Activated naive CD4-positive, alpha-beta T cell treated with anti-CD3 and anti-CD28 coated beads, Interleukin-2, amount 50 U/mL, for 72 hours (primary cell): ENCODE measurements around the gene APBB1IP. TPM values are rescaled to one million over a fixed set of nuclear protein-coding genes. Genes with fewer than 3 reads are reported as not detected.
"Not testable (repeated sequence)": the region's sequence is repeated elsewhere in the genome, so short reads cannot be mapped to it uniquely, and the experiment has no call there.

Source experiments
- ATAC-seq, 2 donors: fragments of 150-1000 bp; cut with Tn5 transposase; 2 replicates each; pipeline ENCODE4 v1.10.0; 2021; ENCODE audit warnings: mild to moderate bottlenecking in 2 of 2, moderate library complexity in 2 of 2
- DNase-seq, 2 donors: peaks; one replicate each; pipeline ENCODE4 v3.0.0; 2021 to 2022; ENCODE audit warnings: low spot score in 2 of 2
- H3K27ac Mint-ChIP-seq, 2 donors: one replicate each; pipeline ENCODE4 v1.8.0; 2022; ENCODE audit warnings: mild to moderate bottlenecking in 2 of 2, mixed read lengths in 2 of 2
- H3K36me3 Mint-ChIP-seq, 2 donors: one replicate each; pipeline ENCODE4 v1.8.0; 2022; ENCODE audit warnings: mixed read lengths in 2 of 2
- H3K9me3 Mint-ChIP-seq, 2 donors: one replicate each; pipeline ENCODE4 v1.8.0; 2022; ENCODE audit warnings: mixed read lengths in 2 of 2
- total RNA-seq, 2 donors: library from RNA; stranded (reverse); gene quantifications; one replicate each; pipeline ENCODE4 v1.2.3, GENCODE V29; 2022

The APBB1IP gene
- total RNA-seq, result 10 to 100 TPM; 31.1 to 43.1 TPM

GRCh38 chr10:26437637-26438461 lies at the start of gene APBB1IP:
TSS of gene APBB1IP (plus strand) at chr10:26438341. CDS start at chr10:26492327, 53,986 bp downstream.
- peak; percentile 57 to 61 for ATAC-seq
- Mint-ChIP-seq H3K27ac (peak within 1 kb of the TSS; percentile 90 to 93), H3K36me3 (peaks cover 7 to 31% of the 10 kb centered on the region in 2 donors), H3K9me3 (peaks cover 11 to 13% of the 10 kb centered on the region in 2 donors)
- DNase-seq, result peak; percentile 51 to 65

- ATAC-seq (no peak), DNase-seq (no peak)
- H3K27ac Mint-ChIP-seq, result no peak overlapping the region
- H3K36me3 Mint-ChIP-seq, result no peaks in the 10 kb centered on the region
- H3K9me3 Mint-ChIP-seq, result peaks cover 0 to 5% of the 10 kb centered on the region in 2 donors
Measured at GRCh38 chr10:26389533-26389932, 48.6 kb upstream of the APBB1IP start.

- DNase-seq (no peak), ATAC-seq (peak in 1 of 2 donors; percentile 16)
- peaks cover 0 to 5% of the 10 kb centered on the region in 2 donors for H3K9me3 Mint-ChIP-seq
- no peaks in the 10 kb centered on the region for H3K36me3 Mint-ChIP-seq
- no peak overlapping the region for H3K27ac Mint-ChIP-seq
Measured at GRCh38 chr10:26391701-26392695, 46.1 kb upstream of the APBB1IP start.

GRCh38 chr10:26398353-26398752 lies 39.8 kb upstream of the APBB1IP start:
- DNase-seq, ATAC-seq, H3K36me3 Mint-ChIP-seq, H3K9me3 Mint-ChIP-seq, H3K27ac Mint-ChIP-seq: not testable (repeated sequence)

- H3K36me3 Mint-ChIP-seq, result no peaks in the 10 kb centered on the region
- H3K27ac Mint-ChIP-seq, result peak overlapping the region in 1 of 2 donors; percentile 81
- peak; percentile 53 to 69 for ATAC-seq
- peaks cover 0 to 4% of the 10 kb centered on the region in 2 donors for H3K9me3 Mint-ChIP-seq
- no peak for DNase-seq
Measured at GRCh38 chr10:26407406-26407969, 30.7 kb upstream of the APBB1IP start.

GRCh38 chr10:26408858-26409494 lies 29.2 kb upstream of the APBB1IP start:
- no peak for DNase-seq
- H3K27ac Mint-ChIP-seq, result no peak overlapping the region
- no peaks in the 10 kb centered on the region for H3K36me3 Mint-ChIP-seq
- no peak for ATAC-seq
- H3K9me3 Mint-ChIP-seq, result peaks cover 0 to 4% of the 10 kb centered on the region in 2 donors

GRCh38 chr10:26410356-26410755 lies 27.8 kb upstream of the APBB1IP start:
- Mint-ChIP-seq H3K36me3 (no peaks in the 10 kb centered on the region), H3K27ac (no peak overlapping the region), H3K9me3 (peaks cover 0 to 4% of the 10 kb centered on the region in 2 donors)
- ATAC-seq (no peak), DNase-seq (no peak)

- Mint-ChIP-seq H3K9me3 (peaks cover 0 to 4% of the 10 kb centered on the region in 2 donors), H3K36me3 (no peaks in the 10 kb centered on the region), H3K27ac (no peak overlapping the region)
- ATAC-seq (no peak), DNase-seq (no peak)
Measured at GRCh38 chr10:26412932-26413331, 25.2 kb upstream of the APBB1IP start.

- peaks cover 0 to 2% of the 10 kb centered on the region in 2 donors for H3K9me3 Mint-ChIP-seq
- H3K27ac Mint-ChIP-seq, result no peak overlapping the region
- no peaks in the 10 kb centered on the region for H3K36me3 Mint-ChIP-seq
- ATAC-seq, result no peak
- DNase-seq, result no peak
Measured at GRCh38 chr10:26413375-26413774, 24.8 kb upstream of the APBB1IP start.

GRCh38 chr10:26417136-26417535 lies 21.0 kb upstream of the APBB1IP start:
- no peaks in the 10 kb centered on the region for H3K9me3 Mint-ChIP-seq
- no peak for ATAC-seq
- no peak overlapping the region for H3K27ac Mint-ChIP-seq
- no peak for DNase-seq
- H3K36me3 Mint-ChIP-seq, result no peaks in the 10 kb centered on the region

- Mint-ChIP-seq H3K27ac (no peak overlapping the region), H3K9me3 (no peaks in the 10 kb centered on the region)
- no peak for ATAC-seq
Measured at GRCh38 chr10:26422977-26423376, 15.2 kb upstream of the APBB1IP start.

GRCh38 chr10:26423722-26424121 lies 14.4 kb upstream of the APBB1IP start:
- DNase-seq (no peak), ATAC-seq (no peak)
- H3K27ac Mint-ChIP-seq, result no peak overlapping the region
- no peaks in the 10 kb centered on the region for H3K36me3 Mint-ChIP-seq
- peaks cover 0 to 3% of the 10 kb centered on the region in 2 donors for H3K9me3 Mint-ChIP-seq

More at GRCh38 chr10:26422977-26423376, 15.2 kb upstream of the APBB1IP start:
- no peaks in the 10 kb centered on the region for H3K36me3 Mint-ChIP-seq
- no peak for DNase-seq

- Mint-ChIP-seq H3K27ac (peak overlapping the region in 1 of 2 donors; percentile 93), H3K9me3 (peaks cover 3 to 9% of the 10 kb centered on the region in 2 donors), H3K36me3 (no peaks in the 10 kb centered on the region)
- ATAC-seq (peak; percentile 95 to 97), DNase-seq (no peak)
Measured at GRCh38 chr10:26430641-26431163, 7.4 kb upstream of the APBB1IP start.

- ATAC-seq, result peak in 1 of 2 donors; percentile 30
- DNase-seq, result no peak
- no peak overlapping the region for H3K27ac Mint-ChIP-seq
- peaks cover 11 to 17% of the 10 kb centered on the region in 2 donors for H3K9me3 Mint-ChIP-seq
- peaks cover 0 to 7% of the 10 kb centered on the region in 2 donors for H3K36me3 Mint-ChIP-seq
Measured at GRCh38 chr10:26432938-26433337, 5.2 kb upstream of the APBB1IP start.

GRCh38 chr10:26435852-26436251 lies 2.3 kb upstream of the APBB1IP start:
- ATAC-seq, result no peak
- H3K9me3 Mint-ChIP-seq, result peaks cover 11 to 13% of the 10 kb centered on the region in 2 donors
- H3K36me3 Mint-ChIP-seq, result peaks cover 0 to 22% of the 10 kb centered on the region in 2 donors
- peak overlapping the region in 1 of 2 donors; percentile 40 for H3K27ac Mint-ChIP-seq
- DNase-seq, result no peak

- H3K36me3 Mint-ChIP-seq, result peaks cover 3 to 28% of the 10 kb centered on the region in 2 donors
- peaks cover 11 to 13% of the 10 kb centered on the region in 2 donors for H3K9me3 Mint-ChIP-seq
- no peak for ATAC-seq
- DNase-seq, result no peak
- peak overlapping the region in 1 of 2 donors; percentile 93 for H3K27ac Mint-ChIP-seq
Measured at GRCh38 chr10:26436848-26437247, 1.3 kb upstream of the APBB1IP start.
